HG03064 (cell line): ENCODE results near the gene UGT1A8.
"Not testable (repeated sequence)": the region's sequence is repeated elsewhere in the genome, so short reads cannot be mapped to it uniquely, and the experiment has no call there.

ENCODE experiments used
- ATAC-seq: cut with Tn5 transposase; IDR thresholded peaks from one replicate; pipeline ENCODE4 v1.9.1; 2021; ENCODE audit warnings: low read depth; ENCODE audit not compliant: unreplicated experiment

The UGT1A8 gene

GRCh38 chr2:233617476-233617875 is at the start of gene UGT1A8:
Gene UGT1A8, plus strand, starts transcription at chr2:233617633. Its CDS starts 75 bp downstream, at chr2:233617708.
- ATAC-seq: not testable (repeated sequence)

- ATAC-seq: no peak
These were observed 46.4 kb upstream of the UGT1A8 start for GRCh38 chr2:233571001-233571400.

- no peak for ATAC-seq
These were observed 46.0 kb upstream of the UGT1A8 start for GRCh38 chr2:233571462-233571861.

GRCh38 chr2:233572468-233572867 is 45.0 kb upstream of the UGT1A8 start:
- no peak for ATAC-seq

- ATAC-seq: not testable (repeated sequence)
These were observed 40.1 kb upstream of the UGT1A8 start for GRCh38 chr2:233577341-233577740.

- ATAC-seq: not testable (repeated sequence)
These were observed 34.0 kb upstream of the UGT1A8 start for GRCh38 chr2:233583217-233583965.

- no peak for ATAC-seq
These were observed 33.2 kb upstream of the UGT1A8 start for GRCh38 chr2:233584210-233584609.

- no peak for ATAC-seq
These were observed 29.0 kb upstream of the UGT1A8 start for GRCh38 chr2:233588400-233588799.

- ATAC-seq: not testable (repeated sequence)
These were observed 24.7 kb upstream of the UGT1A8 start for GRCh38 chr2:233592706-233593105.

- peak; percentile 59 for ATAC-seq
These were observed 24.2 kb upstream of the UGT1A8 start for GRCh38 chr2:233593201-233593600.

GRCh38 chr2:233597522-233597921 is 19.9 kb upstream of the UGT1A8 start:
- ATAC-seq: no peak

GRCh38 chr2:233598952-233599351 is 18.5 kb upstream of the UGT1A8 start:
- no peak for ATAC-seq

- ATAC-seq: no peak
These were observed 17.0 kb upstream of the UGT1A8 start for GRCh38 chr2:233600386-233600785.

GRCh38 chr2:233602076-233602475 is 15.4 kb upstream of the UGT1A8 start:
- no peak for ATAC-seq

GRCh38 chr2:233603520-233603919 is 13.9 kb upstream of the UGT1A8 start:
- no peak for ATAC-seq

GRCh38 chr2:233604826-233605225 is 12.6 kb upstream of the UGT1A8 start:
- no peak for ATAC-seq

- no peak for ATAC-seq
These were observed 11.8 kb upstream of the UGT1A8 start for GRCh38 chr2:233605680-233606079.

GRCh38 chr2:233611284-233611683 is 6.1 kb upstream of the UGT1A8 start:
- no peak for ATAC-seq

GRCh38 chr2:233620204-233620603 is 2.8 kb downstream of the UGT1A8 start:
- no peak for ATAC-seq

- not testable (repeated sequence) for ATAC-seq
These were observed 4.4 kb downstream of the UGT1A8 start for GRCh38 chr2:233621863-233622262.

GRCh38 chr2:233627331-233628025 is 10.0 kb downstream of the UGT1A8 start:
- ATAC-seq: no peak

GRCh38 chr2:233636306-233636705 is 18.9 kb downstream of the UGT1A8 start, which contains the start of gene UGT1A10:
Gene UGT1A10, plus strand, starts transcription at chr2:233636448. Its CDS starts 75 bp downstream, at chr2:233636523.
- ATAC-seq: not testable (repeated sequence)
